CD14-positive monocyte (primary cell): ENCODE results near the gene UTP25. TPM values are rescaled to one million over a fixed set of nuclear protein-coding genes. Genes with fewer than 3 reads are reported as not detected.

ENCODE experiments used
- DNase-seq, 3 donors: peaks; one replicate each; pipeline ENCODE4 v3.0.0-alpha.2; 2011 to 2022
- H2AFZ ChIP-seq: 2 replicates; pipeline ENCODE4 v1.6.0; 2012; ENCODE audit warnings: mild to moderate bottlenecking, low read depth, low read length, inconsistent platforms; ENCODE audit not compliant: insufficient read depth, poor library complexity, severe bottlenecking
- H3K27ac ChIP-seq, 2 donors: 1 replicate in 1 of 2; 2 replicates in 1 of 2; pipeline ENCODE4 v1.5.1; 2012 to 2013; ENCODE audit warnings: low read length in 2 of 2, control low read depth in 1 of 2, inconsistent platforms in 1 of 2, low read depth in 1 of 2, mild to moderate bottlenecking in 1 of 2
- H3K27me3 ChIP-seq, 2 donors: one replicate each; pipeline versions ENCODE4 v1.6.0 to v1.6.1; 2011 to 2013; ENCODE audit warnings: low read length in 2 of 2; ENCODE audit not compliant: control insufficient read depth in 2 of 2, insufficient read depth in 2 of 2
- H3K36me3 ChIP-seq, 2 donors: replicated peaks in 1 of 2; 1 replicate in 1 of 2; 2 replicates in 1 of 2; pipeline versions ENCODE4 v1.5.1 to v1.6.1; 2012 to 2013; ENCODE audit warnings: low read length in 2 of 2, control low read depth in 1 of 2, inconsistent platforms in 1 of 2, mild to moderate bottlenecking in 1 of 2; ENCODE audit not compliant: insufficient read depth in 2 of 2, control insufficient read depth in 1 of 2
- H3K4me1 ChIP-seq, 2 donors: 1 replicate in 1 of 2; 2 replicates in 1 of 2; pipeline versions ENCODE4 v1.5.1 to v1.6.1; 2012 to 2013; ENCODE audit warnings: low read length in 2 of 2, control low read depth in 1 of 2, inconsistent platforms in 1 of 2, mild to moderate bottlenecking in 1 of 2, moderate library complexity in 1 of 2; ENCODE audit not compliant: insufficient read depth in 2 of 2, control insufficient read depth in 1 of 2
- H3K4me2 ChIP-seq: replicated peaks from 2 replicates; pipeline ENCODE3; 2012; ENCODE audit warnings: low read length, moderate library complexity, mild to moderate bottlenecking; ENCODE audit not compliant: poor library complexity, severe bottlenecking; ENCODE audit errors: extremely low read depth
- H3K4me3 ChIP-seq, 3 experiments: fragments of 200-600 bp in 1 of 3; sonication (generic) in 1 of 3; replicated peaks in 1 of 3; 1 replicate in 2 of 3; 2 replicates in 1 of 3; pipeline ENCODE4 v1.5.1; 2011 to 2013; ENCODE audit warnings: low read length in 3 of 3, mild to moderate bottlenecking in 3 of 3, control low read depth in 2 of 3, low read depth in 2 of 3, inconsistent platforms in 1 of 3, moderate library complexity in 1 of 3
- H3K79me2 ChIP-seq: 2 replicates; pipeline ENCODE4 v1.6.0; 2012; ENCODE audit warnings: mild to moderate bottlenecking, control low read depth, inconsistent platforms, low read length, moderate library complexity; ENCODE audit not compliant: insufficient read depth
- H3K9ac ChIP-seq: 2 replicates; pipeline ENCODE4 v1.6.0; 2017; ENCODE audit warnings: low read length, mild to moderate bottlenecking; ENCODE audit not compliant: insufficient read depth, poor library complexity, severe bottlenecking
- H3K9me3 ChIP-seq, 2 donors: replicated peaks in 1 of 2; 1 replicate in 1 of 2; 2 replicates in 1 of 2; pipeline versions ENCODE4 v1.5.1 to v1.6.1; 2012 to 2013; ENCODE audit warnings: low read length in 2 of 2, control low read depth in 1 of 2; ENCODE audit not compliant: control insufficient read depth in 1 of 2, insufficient read depth in 1 of 2
- H4K20me1 ChIP-seq: 2 replicates; pipeline ENCODE4 v1.6.0; 2012; ENCODE audit warnings: mild to moderate bottlenecking, low read length, control low read depth, moderate library complexity; ENCODE audit not compliant: insufficient read depth
- H3K27ac Mint-ChIP-seq, 7 donors: one replicate each; pipeline ENCODE4 v1.8.0; 2020; ENCODE audit warnings: mild to moderate bottlenecking in 7 of 7, mixed read lengths in 7 of 7, moderate library complexity in 6 of 7, inconsistent platforms in 2 of 7
- H3K27me3 Mint-ChIP-seq, 3 donors: one replicate each; pipeline ENCODE4 v1.8.0; 2021 to 2022; ENCODE audit warnings: low read depth in 3 of 3, mild to moderate bottlenecking in 3 of 3, mixed read lengths in 3 of 3, moderate library complexity in 3 of 3, inconsistent platforms in 1 of 3
- H3K36me3 Mint-ChIP-seq, 2 donors: one replicate each; pipeline ENCODE4 v1.8.0; 2020; ENCODE audit warnings: mixed read lengths in 2 of 2, inconsistent platforms in 1 of 2, mild to moderate bottlenecking in 1 of 2
- H3K4me1 Mint-ChIP-seq: one replicate; pipeline ENCODE4 v1.8.0; 2020; ENCODE audit warnings: mild to moderate bottlenecking, mixed read lengths
- H3K4me3 Mint-ChIP-seq, 2 donors: one replicate each; pipeline ENCODE4 v1.8.0; 2020; ENCODE audit warnings: mild to moderate bottlenecking in 2 of 2, mixed read lengths in 2 of 2, moderate library complexity in 1 of 2
- H3K9me3 Mint-ChIP-seq, 7 donors: one replicate each; pipeline ENCODE4 v1.8.0; 2020 to 2022; ENCODE audit warnings: mixed read lengths in 7 of 7, mild to moderate bottlenecking in 6 of 7, moderate library complexity in 6 of 7, inconsistent platforms in 2 of 7
- WGBS: methylation state at CpG from one replicate; pipeline ENCODE4 v1.1.5; 2013; ENCODE audit warnings: missing lambda C conversion rate; ENCODE audit not compliant: insufficient coverage; 5-methylcytosine and 5-hydroxymethylcytosine counted together
- intact Hi-C, 2 donors: fragments of 100-400 bp; cut with micrococcal nuclease; formaldehyde crosslinking; loops; one replicate each; pipeline versions ENCODE4 v1.15.0 to v1.15.1; 2023
- polyA plus RNA-seq, 3 donors: library from polyadenylated mRNA; depleted of rRNA in 1 of 3; unstranded in 2 of 3; stranded (reverse) in 1 of 3; fragments of 300-500 nt in 2 of 3; fragments of >200 nt in 1 of 3; fragmentation: Illumina TruSeq in 2 of 3; gene quantifications; 1 replicate in 2 of 3; 2 replicates in 1 of 3; pipeline ENCODE4 v1.2.3, GENCODE V29; 2012 to 2021
- TF ChIP-seq, protein P1 (sequence below): fragments of 200-600 bp; IDR thresholded peaks from one replicate; pipeline ENCODE4 v1.8.0; 2022; ENCODE audit warnings: antibody characterized with exemption, mild to moderate bottlenecking

Gene UTP25
- polyA plus RNA-seq, 3 donors = 0.98 to 1.4 (median 1.1) TPM

DNA sequence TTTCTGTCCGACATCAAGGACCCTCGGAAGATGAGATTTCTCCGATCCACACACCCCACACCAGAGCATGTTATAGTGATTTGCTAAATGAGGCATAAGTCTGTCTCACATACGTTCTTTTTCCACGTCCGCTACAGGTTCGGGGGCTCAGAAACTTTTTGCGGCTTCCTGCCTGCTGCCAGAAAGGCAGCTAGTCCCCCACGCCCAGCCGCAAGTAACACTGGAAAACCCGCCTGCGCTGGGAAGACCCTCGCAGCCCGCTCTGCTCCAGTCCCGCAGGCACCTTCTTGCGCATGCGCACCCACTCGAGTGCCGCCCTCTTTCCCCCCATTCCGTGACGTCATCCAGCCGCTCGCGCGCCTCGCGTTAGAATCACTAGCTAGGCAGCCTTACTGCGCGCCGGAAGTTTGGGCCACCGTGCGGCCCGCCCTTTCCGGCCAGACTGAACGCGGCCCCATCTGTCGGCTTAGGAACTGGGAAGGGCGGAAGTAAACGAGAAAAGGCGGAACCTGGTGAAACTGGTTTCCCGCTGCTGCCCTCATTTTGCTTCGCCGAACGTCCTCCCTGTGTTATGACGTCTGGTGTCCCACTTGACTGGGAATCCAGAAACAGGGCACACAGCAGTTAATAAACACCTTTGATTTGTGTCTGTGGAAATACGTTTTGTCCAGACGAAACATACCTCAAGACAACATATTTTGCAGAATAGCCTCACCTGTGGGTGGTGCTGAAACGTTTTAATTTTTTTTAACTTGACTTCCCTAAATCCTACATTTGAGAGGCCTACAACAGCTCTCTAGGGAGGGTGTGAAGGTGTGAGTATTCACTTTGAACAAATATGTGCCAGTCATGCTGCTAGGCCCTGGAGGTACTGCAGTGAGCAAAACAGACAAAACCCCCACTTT is 43.3 kb upstream of the UTP25 start, which contains the start of gene C1orf74:
TSS of gene C1orf74 (minus strand) at position 295 of the 905 bp plus-strand sequence. CDS start 925 bp downstream, outside the sequence.
- intact Hi-C loops = no loop called here
- TF ChIP-seq, protein P1, sequence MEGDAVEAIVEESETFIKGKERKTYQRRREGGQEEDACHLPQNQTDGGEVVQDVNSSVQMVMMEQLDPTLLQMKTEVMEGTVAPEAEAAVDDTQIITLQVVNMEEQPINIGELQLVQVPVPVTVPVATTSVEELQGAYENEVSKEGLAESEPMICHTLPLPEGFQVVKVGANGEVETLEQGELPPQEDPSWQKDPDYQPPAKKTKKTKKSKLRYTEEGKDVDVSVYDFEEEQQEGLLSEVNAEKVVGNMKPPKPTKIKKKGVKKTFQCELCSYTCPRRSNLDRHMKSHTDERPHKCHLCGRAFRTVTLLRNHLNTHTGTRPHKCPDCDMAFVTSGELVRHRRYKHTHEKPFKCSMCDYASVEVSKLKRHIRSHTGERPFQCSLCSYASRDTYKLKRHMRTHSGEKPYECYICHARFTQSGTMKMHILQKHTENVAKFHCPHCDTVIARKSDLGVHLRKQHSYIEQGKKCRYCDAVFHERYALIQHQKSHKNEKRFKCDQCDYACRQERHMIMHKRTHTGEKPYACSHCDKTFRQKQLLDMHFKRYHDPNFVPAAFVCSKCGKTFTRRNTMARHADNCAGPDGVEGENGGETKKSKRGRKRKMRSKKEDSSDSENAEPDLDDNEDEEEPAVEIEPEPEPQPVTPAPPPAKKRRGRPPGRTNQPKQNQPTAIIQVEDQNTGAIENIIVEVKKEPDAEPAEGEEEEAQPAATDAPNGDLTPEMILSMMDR = no peak
- H3K9me3 Mint-ChIP-seq = no peaks in the 10 kb centered on the region

DNA sequence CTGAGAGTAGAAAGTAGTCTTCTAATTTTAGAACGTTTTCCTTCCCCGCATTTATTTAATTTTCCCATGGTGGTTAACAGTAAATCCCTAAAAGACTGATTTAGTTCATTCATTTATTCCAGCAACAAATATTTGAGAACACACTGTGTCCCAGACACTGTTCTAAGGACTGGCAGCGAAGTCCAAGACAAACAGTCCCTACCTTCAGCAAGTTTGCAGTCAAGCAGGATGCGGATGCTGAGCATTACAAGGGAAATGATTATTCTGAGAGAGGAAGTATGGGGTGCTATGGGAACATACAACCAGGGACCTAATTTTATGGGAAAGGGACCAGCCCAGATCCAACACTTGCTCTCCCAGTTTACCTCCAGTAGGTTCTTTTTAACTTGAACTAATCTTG is 42.2 kb upstream of the UTP25 start:
- Histone ChIP-seq H3K9me3 (no peaks in the 10 kb centered on the region), H2AFZ (no peak overlapping the region), H3K4me3 (no peak overlapping the region), H3K79me2 (no peaks in the 10 kb centered on the region), H3K36me3 (peaks cover 18 to 26% of the 10 kb centered on the region in 2 donors), H3K27me3 (peaks cover 0 to 19% of the 10 kb centered on the region in 2 donors), H3K4me2 (no peak overlapping the region), H4K20me1 (no peaks in the 10 kb centered on the region), H3K9ac (no peak overlapping the region), H3K27ac (no peak overlapping the region), H3K4me1 (peaks cover 14 to 21% of the 10 kb centered on the region in 2 donors)
- no CpG with 5 or more reads among the region's 4 CpGs for WGBS
- Mint-ChIP-seq H3K27me3 (peaks cover 10 to 17% (median 16%) of the 10 kb centered on the region in 3 donors), H3K4me1 (peaks cover 23% of the 10 kb centered on the region), H3K27ac (peak overlapping the region in 1 of 7 donors; percentile 6), H3K9me3 (peaks cover 0 to under 1% (median 0%) of the 10 kb centered on the region in 7 donors), H3K36me3 (peaks cover 19 to 22% of the 10 kb centered on the region in 2 donors), H3K4me3 (no peak overlapping the region)
- TF ChIP-seq, protein P1 = no peak
- intact Hi-C loops = no loop called here
- DNase-seq = no peak

More for the DNA sequence above, 43.3 kb upstream of the UTP25 start, which contains the start of gene C1orf74:
- Histone ChIP-seq H3K9me3 (no peaks in the 10 kb centered on the region), H3K4me3 (peak within 1 kb of the TSS; percentile 67 to 93 (median 85)), H3K9ac (peak within 1 kb of the TSS; percentile 81), H3K27me3 (peaks cover 0 to 8% of the 10 kb centered on the region in 2 donors), H2AFZ (peak within 1 kb of the TSS; percentile 94), H3K4me2 (peak within 1 kb of the TSS; percentile 89), H3K4me1 (peaks cover 14 to 21% of the 10 kb centered on the region in 2 donors), H3K79me2 (no peaks in the 10 kb centered on the region), H3K36me3 (peaks cover 28 to 37% of the 10 kb centered on the region in 2 donors), H3K27ac (peak within 1 kb of the TSS; percentile 70 to 95), H4K20me1 (peaks cover 10% of the 10 kb centered on the region)
- H3K27me3 Mint-ChIP-seq = peaks cover 8 to 13% (median 12%) of the 10 kb centered on the region in 3 donors
- peak within 1 kb of the TSS; percentile 96 to 99 (median 98) for H3K27ac Mint-ChIP-seq
- under 1% methylated on average over 42 of the region's 48 CpGs for WGBS
- peaks cover 29 to 33% of the 10 kb centered on the region in 2 donors for H3K36me3 Mint-ChIP-seq
- H3K4me1 Mint-ChIP-seq = peaks cover 23% of the 10 kb centered on the region
- H3K4me3 Mint-ChIP-seq = peak within 1 kb of the TSS; percentile 90 to 97
- peak; percentile 98 to 99 (median 99) for DNase-seq
